22Rv1 (cell line): ENCODE data around the gene IFIT5.

Source experiments
- H3K27ac ChIP-seq: fragments of 450-650 bp; 2 replicates; pipeline ENCODE4 v1.5.1; 2017
- ZFX ChIP-seq: fragments of 450-650 bp; IDR thresholded peaks from 2 replicates; pipeline ENCODE4 v1.6.1; 2017; ENCODE audit warnings: antibody characterized with exemption, borderline replicate concordance
- TF ChIP-seq, protein P1 (sequence below): fragments of 450-650 bp; IDR thresholded peaks from 2 replicates; pipeline ENCODE4 v1.5.1; 2017; ENCODE audit warnings: mild to moderate bottlenecking

IFIT5 gene

DNA sequence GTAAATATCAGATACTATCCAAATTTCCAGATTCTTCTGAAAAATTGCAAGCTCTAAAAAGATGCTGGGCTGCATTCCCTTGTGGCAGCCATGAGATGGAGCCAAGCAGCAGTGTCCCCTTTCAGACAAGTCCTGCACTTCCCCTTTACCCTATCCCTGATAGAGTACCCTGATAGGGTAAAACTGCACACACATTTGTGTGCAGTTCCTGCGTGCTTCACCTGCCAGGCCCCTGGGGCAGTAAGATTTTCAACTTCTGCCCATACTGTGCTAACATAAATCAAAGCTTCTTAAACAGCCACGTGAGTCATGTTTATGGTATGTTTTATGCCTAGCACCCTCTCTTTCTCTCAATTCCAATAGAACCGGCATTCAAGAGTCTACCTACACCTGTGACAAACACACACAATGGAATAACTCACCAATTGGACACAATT is 52.2 kb downstream of the IFIT5 start:
- no peak overlapping the region for H3K27ac ChIP-seq
- TF ChIP-seq, protein P1, sequence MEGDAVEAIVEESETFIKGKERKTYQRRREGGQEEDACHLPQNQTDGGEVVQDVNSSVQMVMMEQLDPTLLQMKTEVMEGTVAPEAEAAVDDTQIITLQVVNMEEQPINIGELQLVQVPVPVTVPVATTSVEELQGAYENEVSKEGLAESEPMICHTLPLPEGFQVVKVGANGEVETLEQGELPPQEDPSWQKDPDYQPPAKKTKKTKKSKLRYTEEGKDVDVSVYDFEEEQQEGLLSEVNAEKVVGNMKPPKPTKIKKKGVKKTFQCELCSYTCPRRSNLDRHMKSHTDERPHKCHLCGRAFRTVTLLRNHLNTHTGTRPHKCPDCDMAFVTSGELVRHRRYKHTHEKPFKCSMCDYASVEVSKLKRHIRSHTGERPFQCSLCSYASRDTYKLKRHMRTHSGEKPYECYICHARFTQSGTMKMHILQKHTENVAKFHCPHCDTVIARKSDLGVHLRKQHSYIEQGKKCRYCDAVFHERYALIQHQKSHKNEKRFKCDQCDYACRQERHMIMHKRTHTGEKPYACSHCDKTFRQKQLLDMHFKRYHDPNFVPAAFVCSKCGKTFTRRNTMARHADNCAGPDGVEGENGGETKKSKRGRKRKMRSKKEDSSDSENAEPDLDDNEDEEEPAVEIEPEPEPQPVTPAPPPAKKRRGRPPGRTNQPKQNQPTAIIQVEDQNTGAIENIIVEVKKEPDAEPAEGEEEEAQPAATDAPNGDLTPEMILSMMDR = peak; percentile 27
- no peak for TF ChIP-seq ZFX

DNA sequence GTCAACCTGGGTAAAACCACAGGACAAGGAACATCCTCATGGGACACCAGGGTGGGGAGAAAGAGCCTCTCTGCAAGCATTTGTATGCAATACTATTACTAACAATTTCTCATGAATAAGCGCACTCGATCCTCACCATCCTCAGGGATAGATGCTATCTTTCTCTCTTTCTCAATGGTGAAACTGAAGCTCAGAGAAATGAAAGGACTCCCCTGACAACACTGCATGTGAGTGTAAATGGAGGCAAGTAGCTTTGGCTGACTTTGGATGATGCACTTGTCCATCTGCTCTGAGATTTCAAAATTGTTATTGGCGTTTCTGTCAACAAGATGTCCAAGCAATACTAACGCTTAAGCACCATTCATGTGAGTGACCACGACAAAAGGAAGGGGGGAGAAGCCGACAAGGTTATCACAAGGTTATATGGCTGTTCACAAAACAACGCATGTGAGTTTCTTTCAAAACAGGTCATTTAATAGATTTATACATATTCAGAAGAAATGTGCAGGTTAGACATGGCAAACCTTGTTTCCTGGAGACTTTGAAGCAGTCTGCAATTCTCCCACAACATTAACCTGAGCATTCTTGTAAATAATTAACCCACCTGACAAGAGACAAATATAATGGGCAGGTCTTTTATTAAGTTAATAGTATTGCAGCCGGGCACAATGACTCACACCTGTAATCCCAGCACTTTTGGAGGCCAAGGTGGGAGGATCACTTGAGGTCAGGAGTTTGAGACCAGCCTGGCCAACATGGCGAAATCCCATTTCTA is 54.0 kb downstream of the IFIT5 start:
- H3K27ac ChIP-seq = no peak overlapping the region

DNA sequence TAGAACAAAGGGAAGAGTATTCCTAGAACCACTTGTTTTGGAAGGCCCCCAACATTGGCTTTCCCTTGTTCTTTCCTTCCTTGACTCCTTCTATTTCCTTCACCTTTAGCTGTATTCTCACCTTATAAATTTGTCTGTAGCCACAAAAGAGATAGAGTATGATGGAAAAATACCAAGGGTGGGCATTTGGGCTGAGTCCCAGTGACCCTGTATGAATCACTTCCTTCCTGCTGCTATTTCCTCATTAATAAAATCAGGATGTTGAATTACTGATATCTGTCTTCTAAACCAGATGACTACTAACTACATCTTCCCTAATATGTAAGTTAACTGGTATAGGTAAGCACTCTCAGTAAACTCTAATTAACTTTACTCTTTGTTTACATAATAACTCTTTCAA is 55.1 kb downstream of the IFIT5 start:
- no peak overlapping the region for H3K27ac ChIP-seq
- no peak for TF ChIP-seq ZFX
- TF ChIP-seq, protein P1 = no peak

More for the DNA sequence above, 54.0 kb downstream of the IFIT5 start:
- TF ChIP-seq, protein P1 = no peak
- TF ChIP-seq ZFX = no peak
